HEK293T (cell line): ENCODE data around the gene USPL1.

Source experiments
- CTCF ChIA-PET: fragments of 350-600 bp; formaldehyde crosslinking; extraction: SDS; loops from one replicate; lab custom pipeline; 2021; ENCODE audit warnings: antibody characterized with exemption, inconsistent platforms; lab: Yijun Ruan, JAX
- POLR2A ChIA-PET: fragments of 350-600 bp; formaldehyde crosslinking; extraction: SDS; loops from one replicate; lab custom pipeline; 2020; ENCODE audit warnings: antibody characterized with exemption, inconsistent platforms; lab: Yijun Ruan, JAX
- DNase-seq: peaks from one replicate; pipeline ENCODE4 v3.0.0; 2012; ENCODE audit warnings: mixed read lengths; ENCODE audit errors: extremely low spot score
- ARNT ChIP-seq: fragments of 450-650 bp; IDR thresholded peaks from 2 replicates; pipeline ENCODE4 v1.6.1; 2017; ENCODE audit warnings: mild to moderate bottlenecking
- BHLHE40 ChIP-seq: fragments of 450-650 bp; IDR thresholded peaks from 2 replicates; pipeline ENCODE4 v1.6.1; 2016; ENCODE audit warnings: mild to moderate bottlenecking, moderate library complexity, borderline replicate concordance
- CTBP1 ChIP-seq: fragments of 450-650 bp; IDR thresholded peaks from 2 replicates; pipeline ENCODE4 v1.6.1; 2016; ENCODE audit warnings: borderline replicate concordance
- ELF4 ChIP-seq: fragments of 450-650 bp; IDR thresholded peaks from 2 replicates; pipeline ENCODE4 v1.6.1; 2017; ENCODE audit warnings: antibody characterized with exemption
- FOXA1 ChIP-seq: fragments of 450-650 bp; IDR thresholded peaks from 2 replicates; pipeline ENCODE4 v1.6.1; 2016; ENCODE audit warnings: mild to moderate bottlenecking
- FOXK2 ChIP-seq: fragments of 450-650 bp; IDR thresholded peaks from 2 replicates; pipeline ENCODE4 v1.6.1; 2016; ENCODE audit warnings: mild to moderate bottlenecking
- FOXM1 ChIP-seq: fragments of 450-650 bp; IDR thresholded peaks from 2 replicates; pipeline ENCODE4 v1.6.1; 2017; ENCODE audit warnings: mild to moderate bottlenecking, borderline replicate concordance
- HDGF ChIP-seq: fragments of 450-650 bp; IDR thresholded peaks from 2 replicates; pipeline ENCODE4 v1.6.1; 2017; ENCODE audit warnings: antibody characterized with exemption, borderline replicate concordance
- L3MBTL2 ChIP-seq: fragments of 450-650 bp; conservative IDR thresholded peaks from 2 replicates; pipeline ENCODE4 v1.6.1; 2016; ENCODE audit warnings: mild to moderate bottlenecking
- LEF1 ChIP-seq: fragments of 450-650 bp; IDR thresholded peaks from 2 replicates; pipeline ENCODE4 v1.6.1; 2017; ENCODE audit warnings: mild to moderate bottlenecking, borderline replicate concordance
- NFRKB ChIP-seq: fragments of 450-650 bp; IDR thresholded peaks from 2 replicates; pipeline ENCODE4 v1.6.1; 2016; ENCODE audit warnings: mild to moderate bottlenecking, moderate library complexity
- SP1 ChIP-seq: fragments of 450-650 bp; IDR thresholded peaks from 2 replicates; pipeline ENCODE4 v1.6.1; 2017
- SUZ12 ChIP-seq: fragments of 450-650 bp; IDR thresholded peaks from 2 replicates; pipeline ENCODE4 v1.6.1; 2016; ENCODE audit warnings: mild to moderate bottlenecking
- TARDBP ChIP-seq: fragments of 450-650 bp; IDR thresholded peaks from 2 replicates; pipeline ENCODE4 v1.6.1; 2016
- ZNF384 ChIP-seq: fragments of 450-650 bp; IDR thresholded peaks from 2 replicates; pipeline ENCODE4 v1.6.1; 2016
- TF ChIP-seq, protein P1 (sequence below): fragments of 450-650 bp; IDR thresholded peaks from 2 replicates; pipeline ENCODE4 v1.6.1; 2016

Gene USPL1

DNA sequence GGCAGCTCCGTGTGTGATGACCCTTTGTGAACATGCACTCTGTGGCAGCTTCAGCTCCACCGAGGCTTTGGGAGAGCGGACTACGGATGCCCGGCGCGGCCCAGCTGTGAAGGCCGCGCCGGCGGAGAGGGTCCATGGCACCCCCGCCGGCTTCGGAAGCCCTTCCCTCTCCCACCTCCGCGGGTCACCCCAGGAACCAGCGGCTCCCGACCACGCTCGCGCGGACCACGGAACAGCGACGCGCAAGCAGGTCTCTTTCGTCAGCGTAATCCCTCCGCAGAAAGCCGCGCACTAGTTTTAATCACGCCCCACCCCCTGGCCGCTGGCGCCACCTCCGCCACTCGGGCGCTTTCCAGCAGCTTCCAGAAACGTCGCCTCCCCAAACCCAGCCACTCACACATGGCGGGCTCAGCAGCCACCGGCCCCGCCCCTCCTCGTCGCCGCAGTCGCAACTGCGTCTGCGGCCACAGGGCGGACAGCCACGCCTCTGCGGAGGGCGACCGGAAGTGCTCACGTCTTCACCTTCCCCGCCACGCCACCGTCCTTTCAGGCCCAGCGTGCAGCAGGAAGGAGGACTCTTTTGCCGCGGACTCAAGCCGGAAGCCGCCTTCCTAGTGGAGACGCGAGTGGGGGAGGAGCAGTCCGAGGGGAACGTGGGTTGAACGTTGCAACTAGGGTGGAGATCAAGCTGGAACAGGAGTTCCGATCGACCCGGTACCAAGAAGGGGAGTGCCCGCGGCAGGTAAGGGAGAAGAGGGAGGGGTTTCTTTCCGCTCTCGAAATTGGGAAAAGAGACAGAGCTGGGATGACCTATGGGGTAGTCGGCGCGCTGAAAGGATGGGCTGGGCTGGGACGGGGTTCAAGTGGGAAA, at the start of gene USPL1:
Gene USPL1, plus strand, starts transcription at position 606 of the 871 bp plus-strand sequence. CDS start 3,221 bp downstream, outside the sequence.
- CTCF ChIA-PET = no interaction called here
- peak; percentile 71; the same call in 1 of the 2 replicates for TF ChIP-seq TARDBP
- no peak for TF ChIP-seq SP1
- no peak for TF ChIP-seq FOXK2
- TF ChIP-seq CTBP1 = peak; percentile 94
- TF ChIP-seq, protein P1, sequence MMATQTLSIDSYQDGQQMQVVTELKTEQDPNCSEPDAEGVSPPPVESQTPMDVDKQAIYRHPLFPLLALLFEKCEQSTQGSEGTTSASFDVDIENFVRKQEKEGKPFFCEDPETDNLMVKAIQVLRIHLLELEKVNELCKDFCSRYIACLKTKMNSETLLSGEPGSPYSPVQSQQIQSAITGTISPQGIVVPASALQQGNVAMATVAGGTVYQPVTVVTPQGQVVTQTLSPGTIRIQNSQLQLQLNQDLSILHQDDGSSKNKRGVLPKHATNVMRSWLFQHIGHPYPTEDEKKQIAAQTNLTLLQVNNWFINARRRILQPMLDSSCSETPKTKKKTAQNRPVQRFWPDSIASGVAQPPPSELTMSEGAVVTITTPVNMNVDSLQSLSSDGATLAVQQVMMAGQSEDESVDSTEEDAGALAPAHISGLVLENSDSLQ = peak; percentile 68
- peak; percentile 89 for TF ChIP-seq L3MBTL2
- TF ChIP-seq FOXM1 = no peak; the same call in 1 of the 2 replicates
- peak; percentile 27; the same call in 1 of the 2 replicates for TF ChIP-seq ELF4
- TF ChIP-seq BHLHE40 = no peak
- peak; percentile 40 for TF ChIP-seq LEF1
- no peak for TF ChIP-seq ZNF384
- no peak for TF ChIP-seq NFRKB
- TF ChIP-seq ARNT = no peak
- peak; percentile 92 for DNase-seq
- POLR2A ChIA-PET = interaction anchor here (0.7 to 2.1 kb wide), 8 partner anchors 9 to 175 kb away, joined by 3 to 10 read pairs (median 4); partner anchors contain the start of gene HMGB1

DNA sequence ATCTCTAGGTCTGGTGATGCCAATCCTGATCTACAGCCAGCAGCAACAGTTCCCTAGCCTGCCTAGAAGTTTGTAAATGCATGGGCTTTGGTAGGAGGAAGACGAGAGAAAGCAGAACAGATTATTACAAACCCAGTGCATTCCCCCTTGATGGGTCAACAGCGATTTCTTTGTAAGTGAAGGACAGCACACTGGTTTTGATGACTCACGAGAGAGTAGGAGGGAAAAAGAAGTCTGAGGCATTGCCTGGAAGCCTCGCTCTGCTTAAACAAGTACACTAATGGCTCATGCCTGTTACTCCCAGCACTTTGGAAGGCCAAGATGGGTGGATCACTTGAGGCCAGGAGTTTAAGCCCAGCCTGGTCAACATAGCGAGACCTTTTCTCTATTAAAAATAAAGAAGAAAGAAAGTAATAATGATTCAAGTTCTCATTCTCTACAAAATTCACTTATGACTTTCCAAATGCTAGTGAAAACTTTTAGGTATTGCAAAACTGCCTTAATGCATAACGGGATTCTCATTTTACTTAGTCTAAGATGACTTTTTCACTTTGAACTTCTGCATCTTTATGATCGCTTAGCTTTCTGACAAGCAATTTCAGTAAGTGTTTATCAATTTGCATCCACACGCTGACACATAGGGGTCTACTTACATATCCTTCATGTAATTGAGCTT, 47.7 kb upstream of the USPL1 start:
- TF ChIP-seq LEF1 = no peak
- TF ChIP-seq FOXM1 = no peak
- TF ChIP-seq TARDBP = no peak
- no peak for TF ChIP-seq FOXK2
- CTCF ChIA-PET = no interaction called here
- no peak for DNase-seq
- POLR2A ChIA-PET = no interaction called here

DNA sequence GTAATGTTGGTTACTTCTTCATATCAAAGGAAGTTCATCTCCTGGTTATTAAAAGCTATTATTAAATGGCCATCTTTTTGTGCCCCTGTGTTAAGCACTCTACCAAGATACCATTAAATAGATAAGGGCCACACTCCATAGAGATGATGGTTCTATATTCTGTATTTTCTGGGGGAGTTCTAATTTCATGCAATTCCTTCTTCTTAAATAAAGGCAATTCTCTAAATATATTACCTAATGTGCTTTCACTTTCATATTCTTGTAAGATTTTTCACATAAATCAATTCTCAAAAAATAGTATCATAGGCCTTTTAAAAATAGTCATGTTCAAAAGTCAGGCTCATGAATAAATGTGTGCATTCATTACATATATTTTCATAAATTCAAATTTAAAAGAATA, 47.0 kb upstream of the USPL1 start:
- no peak for DNase-seq
- TF ChIP-seq, protein P1 = no peak
- TF ChIP-seq FOXA1 = no peak
- no peak for TF ChIP-seq ZNF384
- TF ChIP-seq LEF1 = no peak
- TF ChIP-seq HDGF = no peak
- no peak for TF ChIP-seq ELF4
- no peak for TF ChIP-seq ARNT
- no peak for TF ChIP-seq L3MBTL2
- no peak for TF ChIP-seq BHLHE40
- no peak for TF ChIP-seq SUZ12
- no peak for TF ChIP-seq FOXK2
- TF ChIP-seq CTBP1 = no peak
- TF ChIP-seq SP1 = no peak
- TF ChIP-seq FOXM1 = no peak
- TF ChIP-seq NFRKB = no peak
- no peak for TF ChIP-seq TARDBP
- ChIA-PET CTCF (no interaction called here), POLR2A (no interaction called here)

DNA sequence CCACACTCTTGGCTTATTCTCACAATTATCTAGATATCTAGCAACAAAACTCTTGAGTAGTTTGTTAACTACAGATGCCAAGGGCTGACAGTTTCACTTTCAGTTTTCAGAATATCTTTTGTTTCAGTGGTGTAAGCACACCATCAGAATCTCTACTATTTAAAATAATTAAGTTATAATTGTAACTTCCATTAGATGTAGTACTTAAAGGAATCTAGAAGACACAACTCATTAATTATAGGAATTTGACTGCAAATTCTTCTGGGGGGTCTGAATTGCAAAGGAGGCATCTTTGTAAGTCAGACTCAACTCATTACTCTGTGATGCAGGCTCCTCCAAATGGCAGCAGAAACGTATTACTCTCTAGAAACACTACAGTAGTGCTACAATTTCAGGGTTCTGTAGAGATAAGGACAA, 44.9 kb upstream of the USPL1 start:
- ChIA-PET CTCF (no interaction called here), POLR2A (no interaction called here)
- TF ChIP-seq, protein P1 = no peak
- TF ChIP-seq HDGF = no peak
- DNase-seq = no peak

DNA sequence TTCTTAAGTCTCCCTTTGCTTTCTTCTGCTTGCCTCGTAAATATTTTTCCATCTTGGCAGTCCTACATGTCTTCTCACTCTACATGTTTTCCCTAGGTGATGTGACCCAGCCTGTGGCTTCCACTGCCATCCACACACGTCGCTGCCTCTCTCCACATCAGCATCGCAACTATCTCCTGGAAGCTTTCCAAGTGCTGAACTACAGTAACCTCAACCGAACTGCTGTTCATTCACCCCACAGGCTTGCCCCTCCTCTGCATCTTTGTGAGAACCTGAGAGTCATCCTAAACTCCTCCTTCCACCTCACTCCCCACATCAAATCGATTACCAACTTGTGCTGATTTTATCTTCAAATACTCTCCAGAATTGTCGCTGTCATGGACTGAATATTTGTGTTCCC, 41.2 kb upstream of the USPL1 start:
- no peak for DNase-seq
- ChIA-PET CTCF (no interaction called here), POLR2A (no interaction called here)
- TF ChIP-seq ZNF384 = no peak
- TF ChIP-seq SP1 = no peak
- TF ChIP-seq ELF4 = no peak
- no peak for TF ChIP-seq TARDBP
- TF ChIP-seq CTBP1 = no peak
- no peak for TF ChIP-seq L3MBTL2

DNA sequence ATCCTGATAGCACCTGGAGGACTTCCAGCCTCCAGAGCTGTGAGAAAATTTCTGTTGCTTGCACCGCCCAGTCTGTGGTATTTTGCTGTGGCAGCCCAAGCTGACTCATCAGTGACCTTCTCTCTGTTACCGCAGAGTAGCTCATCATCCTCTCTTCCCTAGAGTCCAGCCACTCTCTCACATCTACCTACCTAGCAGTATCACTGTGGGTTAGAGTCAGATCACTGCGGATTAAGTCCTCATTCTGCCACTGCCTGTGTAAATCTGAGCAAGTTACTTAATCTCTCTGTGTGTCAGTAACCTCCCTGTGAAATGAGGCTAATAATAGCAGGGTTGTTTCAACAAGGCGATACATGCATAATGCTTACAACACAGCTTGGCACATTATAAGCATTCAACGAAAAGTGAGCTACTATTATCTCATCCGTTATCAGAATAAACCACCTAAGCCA, 40.3 kb upstream of the USPL1 start:
- no peak for DNase-seq
- ChIA-PET CTCF (no interaction called here), POLR2A (no interaction called here)
- TF ChIP-seq ZNF384 = no peak
- no peak for TF ChIP-seq LEF1
- no peak for TF ChIP-seq NFRKB
- no peak for TF ChIP-seq ARNT
